Measurements from ENCODE around the gene INO80D.

Gene INO80D

GRCh38 chr2:205976120-205976814, 109.7 kb downstream of the INO80D start:
- TF ChIP-seq, protein P1, sequence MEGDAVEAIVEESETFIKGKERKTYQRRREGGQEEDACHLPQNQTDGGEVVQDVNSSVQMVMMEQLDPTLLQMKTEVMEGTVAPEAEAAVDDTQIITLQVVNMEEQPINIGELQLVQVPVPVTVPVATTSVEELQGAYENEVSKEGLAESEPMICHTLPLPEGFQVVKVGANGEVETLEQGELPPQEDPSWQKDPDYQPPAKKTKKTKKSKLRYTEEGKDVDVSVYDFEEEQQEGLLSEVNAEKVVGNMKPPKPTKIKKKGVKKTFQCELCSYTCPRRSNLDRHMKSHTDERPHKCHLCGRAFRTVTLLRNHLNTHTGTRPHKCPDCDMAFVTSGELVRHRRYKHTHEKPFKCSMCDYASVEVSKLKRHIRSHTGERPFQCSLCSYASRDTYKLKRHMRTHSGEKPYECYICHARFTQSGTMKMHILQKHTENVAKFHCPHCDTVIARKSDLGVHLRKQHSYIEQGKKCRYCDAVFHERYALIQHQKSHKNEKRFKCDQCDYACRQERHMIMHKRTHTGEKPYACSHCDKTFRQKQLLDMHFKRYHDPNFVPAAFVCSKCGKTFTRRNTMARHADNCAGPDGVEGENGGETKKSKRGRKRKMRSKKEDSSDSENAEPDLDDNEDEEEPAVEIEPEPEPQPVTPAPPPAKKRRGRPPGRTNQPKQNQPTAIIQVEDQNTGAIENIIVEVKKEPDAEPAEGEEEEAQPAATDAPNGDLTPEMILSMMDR (conservative IDR thresholded peaks at IDR 0.05; ENCODE audit: low read depth): no peak
- no peak for DNase-seq (ENCODE audit: low spot score)
- H3K27ac ChIP-seq: no peak overlapping the region
- CTCF ChIA-PET: interaction anchor here (0.6 kb wide), 1 partner anchor 254 kb away, joined by 3 read pairs; no protein-coding TSS in a partner anchor
- POLR2A ChIA-PET (ENCODE audit: low non-redundant PET): no interaction called here

GRCh38 chr2:205975082-205975949, 110.7 kb downstream of the INO80D start:
- ChIA-PET POLR2A (ENCODE audit: low non-redundant PET) (no interaction called here), CTCF (no interaction called here)
- TF ChIP-seq, protein P1 (conservative IDR thresholded peaks at IDR 0.05; ENCODE audit: low read depth): no peak
- no peak overlapping the region for H3K27ac ChIP-seq
- DNase-seq (ENCODE audit: low spot score): no peak

DNA sequence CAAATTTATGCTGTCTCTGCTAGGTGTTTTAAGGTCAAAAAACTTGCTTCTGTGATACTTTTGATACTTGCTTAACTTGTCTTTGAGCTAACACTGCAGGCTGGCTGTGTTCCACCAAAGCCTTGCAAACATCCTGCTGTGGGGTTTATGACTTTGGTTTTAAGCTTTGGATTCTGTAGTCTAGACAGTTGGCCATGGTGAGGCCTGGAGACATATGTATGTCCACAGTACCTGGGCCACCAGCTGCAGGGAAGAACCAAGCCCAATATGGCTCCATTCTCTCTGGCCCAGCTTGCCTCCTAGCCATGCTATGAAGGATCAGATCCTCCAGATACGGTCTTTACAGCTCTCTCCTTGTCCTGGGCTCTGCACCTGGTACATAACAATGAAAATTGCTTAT, 113.9 kb downstream of the INO80D start:
- POLR2A ChIA-PET (ENCODE audit: low non-redundant PET): no interaction called here
- H3K27ac ChIP-seq: no peak overlapping the region
- no peak for DNase-seq (ENCODE audit: low spot score)
- CTCF ChIA-PET: no interaction called here
- TF ChIP-seq, protein P1 (conservative IDR thresholded peaks at IDR 0.05; ENCODE audit: low read depth): no peak

DNA sequence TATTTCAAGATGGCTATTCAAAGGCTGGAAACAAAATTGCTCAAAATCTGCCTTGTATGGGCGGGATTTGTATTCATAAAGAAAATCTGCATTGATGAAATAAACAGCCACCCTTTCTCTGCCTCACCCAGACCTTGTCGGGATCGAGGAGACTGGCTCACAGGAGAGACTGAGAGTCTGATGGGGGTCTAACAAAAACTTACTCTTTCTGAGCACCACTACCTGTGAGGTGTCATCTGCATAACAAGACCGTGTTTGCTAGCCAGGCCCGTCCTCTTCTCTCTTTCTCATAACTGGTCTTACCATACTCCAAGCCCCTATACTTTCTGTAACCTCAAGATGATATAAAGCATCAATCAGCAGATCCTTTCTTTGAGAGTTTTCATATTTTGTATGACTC, 115.6 kb downstream of the INO80D start:
- POLR2A ChIA-PET (ENCODE audit: low non-redundant PET): no interaction called here
- CTCF ChIA-PET: interaction anchor here (0.5 kb wide), 1 partner anchor 343 kb away, joined by 3 read pairs; no protein-coding TSS in a partner anchor
- DNase-seq (ENCODE audit: low spot score): no peak
- TF ChIP-seq, protein P1 (conservative IDR thresholded peaks at IDR 0.05; ENCODE audit: low read depth): no peak
- no peak overlapping the region for H3K27ac ChIP-seq

DNA sequence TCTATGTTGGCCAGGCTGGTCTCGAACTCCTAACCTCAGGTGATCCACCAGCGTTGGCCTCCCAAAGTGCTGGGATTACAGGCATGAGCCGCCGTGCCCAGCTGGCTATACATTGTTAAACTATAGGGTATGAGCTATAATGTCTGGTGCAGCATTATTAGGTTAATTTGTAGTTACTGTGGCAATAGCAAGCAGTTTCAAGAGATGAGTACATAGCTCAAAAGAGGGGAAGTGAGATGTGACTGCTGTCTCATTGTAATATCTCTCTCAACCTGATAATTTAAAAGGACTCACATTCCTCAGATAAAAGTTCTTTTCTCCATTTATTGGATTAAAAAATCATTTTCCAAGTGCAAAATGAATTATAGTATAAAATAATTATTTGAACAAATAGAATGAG, 116.4 kb downstream of the INO80D start:
- no peak overlapping the region for H3K27ac ChIP-seq
- POLR2A ChIA-PET (ENCODE audit: low non-redundant PET): no interaction called here
- DNase-seq (ENCODE audit: low spot score): no peak
- TF ChIP-seq, protein P1 (conservative IDR thresholded peaks at IDR 0.05; ENCODE audit: low read depth): no peak
- CTCF ChIA-PET: interaction anchor here (0.6 to 0.7 kb wide), 2 partner anchors 601 to 987 kb away, joined by 3 read pairs; no protein-coding TSS in a partner anchor

DNA sequence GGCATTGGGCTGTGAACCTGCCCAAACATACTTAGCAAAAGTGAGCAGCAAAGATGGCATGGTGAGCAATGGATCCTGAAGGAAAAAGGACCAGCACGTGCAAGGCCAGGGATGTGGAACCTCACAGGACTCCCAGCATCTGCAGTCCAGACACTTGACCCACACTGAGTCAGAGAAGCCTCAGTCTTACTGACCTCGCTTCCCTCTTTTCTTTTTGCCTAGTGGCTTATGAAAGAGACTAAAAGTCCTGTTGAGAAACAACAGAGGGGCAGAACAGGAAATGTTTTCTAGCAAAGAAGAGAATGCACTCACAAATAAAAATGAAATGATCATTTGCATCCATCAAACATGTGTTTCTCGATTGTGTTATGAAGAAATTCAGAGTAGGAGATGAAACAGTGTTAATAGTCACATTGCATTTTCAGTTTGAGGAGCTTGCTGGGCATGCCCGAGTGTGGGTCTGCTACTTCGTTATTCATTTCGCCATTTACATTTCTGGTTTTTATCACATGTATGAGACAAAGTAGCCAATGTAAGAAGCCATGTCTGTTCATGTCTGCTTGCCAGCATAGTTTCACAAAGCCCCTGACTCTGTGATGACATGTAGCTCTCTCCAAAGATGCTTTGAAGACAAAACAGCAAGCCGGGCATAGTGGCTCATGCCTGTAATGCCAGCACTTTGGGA, 118.4 kb downstream of the INO80D start:
- DNase-seq (ENCODE audit: low spot score): no peak
- ChIA-PET POLR2A (ENCODE audit: low non-redundant PET) (no interaction called here), CTCF (interaction anchor here (0.6 to 0.9 kb wide), 3 partner anchors 42 to 1343 kb away, joined by 4 read pairs; no protein-coding TSS in a partner anchor)
- no peak overlapping the region for H3K27ac ChIP-seq
- TF ChIP-seq, protein P1 (conservative IDR thresholded peaks at IDR 0.05; ENCODE audit: low read depth): no peak

All from RWPE1 (cell line).